Uterus (tissue), 4 donors: Measurements from ENCODE around the gene SRRM5. TPM values are rescaled to one million over a fixed set of nuclear protein-coding genes. Genes with fewer than 3 reads are reported as not detected.

Experiments
- DNase-seq, 2 donors: peaks; one replicate each; pipeline ENCODE4 v3.0.0-alpha.2; 2019 to 2020
- H3K27ac ChIP-seq, 2 donors: fragments of 200-600 bp; sonication (generic); 1 replicate in 1 of 2; 2 replicates in 1 of 2; pipeline ENCODE4 v1.5.1; 2016 to 2018
- H3K27me3 ChIP-seq, 2 donors: fragments of 200-600 bp; sonication (generic); one replicate each; pipeline ENCODE4 v1.5.1; 2018 to 2019; ENCODE audit warnings: control low read depth in 1 of 2
- H3K36me3 ChIP-seq, 2 donors: fragments of 200-600 bp; sonication (generic); one replicate each; pipeline ENCODE4 v1.5.1; 2019; ENCODE audit warnings: control low read depth in 1 of 2
- H3K4me1 ChIP-seq, 2 donors: fragments of 200-600 bp; sonication (generic); one replicate each; pipeline ENCODE4 v1.5.1; 2018 to 2019; ENCODE audit warnings: control low read depth in 1 of 2
- H3K4me3 ChIP-seq, 2 donors: fragments of 200-600 bp; sonication (generic); 1 replicate in 1 of 2; 2 replicates in 1 of 2; pipeline ENCODE4 v1.5.1; 2018 to 2019; ENCODE audit warnings: mild to moderate bottlenecking in 1 of 2
- H3K9me3 ChIP-seq, 2 donors: fragments of 200-600 bp; sonication (generic); one replicate each; pipeline ENCODE4 v1.5.1; 2019; ENCODE audit warnings: control low read depth in 1 of 2
- CTCF ChIP-seq, 4 experiments: fragments of 200-600 bp in 2 of 4; fragments of 450-650 bp in 2 of 4; sonication (generic) in 2 of 4; IDR thresholded peaks; one replicate each; pipeline ENCODE4 v1.5.1; 2016 to 2019; ENCODE audit warnings: antibody characterized with exemption in 4 of 4, mild to moderate bottlenecking in 2 of 4, moderate library complexity in 1 of 4
- POLR2A ChIP-seq, 2 donors: fragments of 450-650 bp; IDR thresholded peaks; one replicate each; pipeline ENCODE4 v1.6.1; 2016; ENCODE audit warnings: antibody characterized with exemption in 2 of 2, mild to moderate bottlenecking in 1 of 2, moderate library complexity in 1 of 2
- intact Hi-C: fragments of 100-400 bp; cut with DNase I; formaldehyde crosslinking; loops from one replicate; pipeline ENCODE4 v1.15.1; 2023; ENCODE audit warnings: low total_unique reads
- small RNA-seq: library from RNA; depleted of rRNA; stranded (forward); fragments of <200 nt; gene quantifications from one replicate; pipeline ENCODE3, GENCODE V24; 2016
- total RNA-seq, 4 donors: library from RNA; depleted of rRNA in 3 of 4; stranded (reverse); fragments of >200 nt in 3 of 4; gene quantifications; one replicate each; pipeline versions ENCODE4 v1.1.0 to v1.2.4, GENCODE V29; 2014 to 2023
- donor health status: DM: yes; HTN: yes; CAD: no.

The SRRM5 gene
- total RNA-seq, 4 donors from 2014 or later: 0.58 TPM; not detected in 3

- H3K9me3 ChIP-seq: no peaks in the 10 kb centered on the region
- no peaks in the 10 kb centered on the region for H3K36me3 ChIP-seq
- H3K4me3 ChIP-seq: no peak overlapping the region
- H3K27ac ChIP-seq: no peak overlapping the region
- no peaks in the 10 kb centered on the region for H3K27me3 ChIP-seq
- no peak for DNase-seq
- H3K4me1 ChIP-seq: no peaks in the 10 kb centered on the region
- intact Hi-C loops: loop anchor here (5.0 kb wide), 1 partner anchor 39 kb away; no protein-coding TSS in a partner anchor
- no peak for TF ChIP-seq CTCF (IDR thresholded peaks at IDR 0.05)
- no peak for TF ChIP-seq POLR2A (IDR thresholded peaks at IDR 0.05)
Observed at GRCh38 chr19:43660971-43661360, 49.1 kb downstream of the SRRM5 start.

- Histone ChIP-seq H3K27me3 (no peaks in the 10 kb centered on the region), H3K4me3 (no peak overlapping the region), H3K4me1 (peaks cover 0 to 2% of the 10 kb centered on the region in 2 donors), H3K27ac (no peak overlapping the region), H3K36me3 (no peaks in the 10 kb centered on the region), H3K9me3 (no peaks in the 10 kb centered on the region)
- TF ChIP-seq CTCF (IDR thresholded peaks at IDR 0.05) (no peak), POLR2A (IDR thresholded peaks at IDR 0.05) (no peak)
- intact Hi-C loops: loop anchor here (5.0 kb wide), 1 partner anchor 40 kb away; no protein-coding TSS in a partner anchor
- DNase-seq: no peak
Observed at GRCh38 chr19:43662487-43662886, 50.6 kb downstream of the SRRM5 start.

- TF ChIP-seq POLR2A (IDR thresholded peaks at IDR 0.05): no peak
- TF ChIP-seq CTCF (IDR thresholded peaks at IDR 0.05): no peak
- Histone ChIP-seq H3K36me3 (no peaks in the 10 kb centered on the region), H3K27ac (no peak overlapping the region), H3K4me3 (no peak overlapping the region), H3K27me3 (no peaks in the 10 kb centered on the region), H3K9me3 (no peaks in the 10 kb centered on the region), H3K4me1 (peaks cover 0 to 7% of the 10 kb centered on the region in 2 donors)
- DNase-seq: no peak
- intact Hi-C loops: loop anchor here (5.0 kb wide), 1 partner anchor 42 kb away; no protein-coding TSS in a partner anchor
Observed at GRCh38 chr19:43664018-43664417, 52.1 kb downstream of the SRRM5 start.

Small RNA genes lying within 50 kb of the gene (small RNA-seq; reads per million reads assigned to genes)
- not detected for gene RN7SL368P

Other genes with a start within 250 kb of the SRRM5 start
- gene TEX101, start 197.2 kb upstream of the SRRM5 start, total RNA-seq: not detected
- 1 to 10 TPM in 1 of 4 donors, under 1 TPM in 1, not detected in 2; 0.28 to 2.4 TPM for gene LYPD3, start 146.5 kb upstream of the SRRM5 start, total RNA-seq
- 10 to 100 TPM in 2 of 4 donors, under 1 TPM in 2; 0.51 to 27.1 (median 6.1) TPM for gene PHLDB3, start 107.3 kb upstream of the SRRM5 start, total RNA-seq
- 10 to 100 TPM in 2 of 4 donors, 1 to 10 TPM in 1, under 1 TPM in 1; 0.77 to 29.0 (median 12.5) TPM for gene ETHE1, start 84.9 kb upstream of the SRRM5 start, total RNA-seq
- 1 to 10 TPM in 1 of 4 donors, under 1 TPM in 1, not detected in 2; 0.21 to 2.8 TPM for gene ZNF575, start 78.9 kb upstream of the SRRM5 start, total RNA-seq
- gene XRCC1, start 36.6 kb upstream of the SRRM5 start, total RNA-seq: 10 to 100 TPM; 22.7 to 53.2 (median 30.7) TPM
- 10 to 100 TPM in 3 of 4 donors, 1 to 10 TPM in 1; 4.6 to 46.5 (median 10.3) TPM for gene PINLYP, start 36.3 kb upstream of the SRRM5 start, total RNA-seq
- gene IRGQ, start 16.0 kb upstream of the SRRM5 start, total RNA-seq: 10 to 100 TPM in 2 of 4 donors, 1 to 10 TPM in 2; 4.1 to 31.0 (median 17.2) TPM
- 10 to 100 TPM in 3 of 4 donors, 1 to 10 TPM in 1; 2.4 to 19.0 (median 12.6) TPM for gene ZNF576, start 15.5 kb upstream of the SRRM5 start, total RNA-seq
- gene ZNF428, start 7.5 kb downstream of the SRRM5 start, total RNA-seq: 10 to 100 TPM in 3 of 4 donors, 1 to 10 TPM in 1; 1.5 to 83.3 (median 44.5) TPM
- gene CADM4, start 27.8 kb downstream of the SRRM5 start, total RNA-seq: 10 to 100 TPM in 2 of 4 donors, 1 to 10 TPM in 2; 2.1 to 18.6 (median 10.5) TPM
- gene PLAUR, start 58.1 kb downstream of the SRRM5 start, total RNA-seq: 10 to 100 TPM; 15.6 to 69.9 (median 26.7) TPM
- not detected for gene IRGC, start 104.0 kb downstream of the SRRM5 start, total RNA-seq
- gene SMG9, start 142.9 kb downstream of the SRRM5 start, total RNA-seq: 10 to 100 TPM; 14.9 to 44.9 (median 27.2) TPM
- gene KCNN4, start 168.9 kb downstream of the SRRM5 start, total RNA-seq: 1 to 10 TPM in 3 of 4 donors, under 1 TPM in 1; 0.77 to 9.2 (median 5.6) TPM
- 1 to 10 TPM in 2 of 4 donors, under 1 TPM in 2; 0.51 to 1.9 (median 0.88) TPM for gene LYPD5, start 190.4 kb downstream of the SRRM5 start, total RNA-seq
- gene ZNF283, start 215.2 kb downstream of the SRRM5 start, total RNA-seq: 10 to 100 TPM in 3 of 4 donors, 1 to 10 TPM in 1; 1.8 to 52.6 (median 14.1) TPM